Upper lobe of right lung (tissue), 1 donor: ENCODE measurements around the gene FASTKD3. TPM values are rescaled to one million over a fixed set of nuclear protein-coding genes. Genes with fewer than 3 reads are reported as not detected.

Source experiments
- ATAC-seq: fragments of 200-7000 bp; cut with Tn5 transposase; one replicate; pipeline ENCODE4 v1.9.1; 2020; ENCODE audit warnings: mild to moderate bottlenecking, moderate library complexity
- DNase-seq: peaks from one replicate; pipeline ENCODE4 v3.0.0-alpha.2; 2020
- H3K27ac ChIP-seq: fragments of 200-600 bp; one replicate; pipeline ENCODE4 v1.8.0; 2022
- H3K27me3 ChIP-seq: fragments of 200-600 bp; one replicate; pipeline ENCODE4 v1.8.0; 2022; ENCODE audit warnings: mild to moderate bottlenecking
- H3K36me3 ChIP-seq: fragments of 200-600 bp; one replicate; pipeline ENCODE4 v1.8.0; 2022
- H3K4me1 ChIP-seq: fragments of 200-600 bp; one replicate; pipeline ENCODE4 v1.8.0; 2022
- H3K4me3 ChIP-seq: fragments of 200-600 bp; one replicate; pipeline ENCODE4 v1.8.0; 2022; ENCODE audit warnings: mild to moderate bottlenecking
- H3K9me3 ChIP-seq: fragments of 200-600 bp; one replicate; pipeline ENCODE4 v1.8.0; 2022
- CTCF ChIP-seq: fragments of 200-600 bp; IDR thresholded peaks from one replicate; pipeline ENCODE4 v1.8.0; 2022; ENCODE audit warnings: antibody characterized with exemption
- intact Hi-C: fragments of 100-400 bp; cut with DNase I; formaldehyde crosslinking; loops from one replicate; pipeline ENCODE4 v1.11.0; 2022
- total RNA-seq: library from RNA; stranded (reverse); fragmentation: NEBNext Ultra II Directional; extraction: Animal tissue kit (Norgen Biotek cat#: 25700); gene quantifications from one replicate; pipeline ENCODE4 v1.2.1, GENCODE V29; 2021
- donor health status: DM: no; HTN: yes; CAD: no; lungs with severe emphysema.

FASTKD3 gene
- total RNA-seq, 1 donor from 2014 or later, result 8.0 TPM

- TF ChIP-seq CTCF, result no peak
- Histone ChIP-seq H3K4me1 (no peaks in the 10 kb centered on the region), H3K36me3 (peaks cover 100% of the 10 kb centered on the region), H3K4me3 (no peak overlapping the region), H3K27me3 (no peaks in the 10 kb centered on the region), H3K9me3 (no peaks in the 10 kb centered on the region), H3K27ac (no peak overlapping the region)
- intact Hi-C loops, result no loop called here
- DNase-seq (no peak), ATAC-seq (no peak)
These were observed 28.3 kb upstream of the FASTKD3 start for GRCh38 chr5:7897014-7897600.

- no peak for TF ChIP-seq CTCF
- H3K27ac ChIP-seq, result no peak overlapping the region
- H3K4me1 ChIP-seq, result no peaks in the 10 kb centered on the region
- peaks cover 93% of the 10 kb centered on the region for H3K36me3 ChIP-seq
- H3K27me3 ChIP-seq, result no peaks in the 10 kb centered on the region
- no peak overlapping the region for H3K4me3 ChIP-seq
- no peaks in the 10 kb centered on the region for H3K9me3 ChIP-seq
- intact Hi-C loops, result no loop called here
- no peak for DNase-seq
- no peak for ATAC-seq
These were observed 26.0 kb upstream of the FASTKD3 start for GRCh38 chr5:7894860-7895259.

- H3K9me3 ChIP-seq, result no peaks in the 10 kb centered on the region
- no peaks in the 10 kb centered on the region for H3K4me1 ChIP-seq
- DNase-seq, result no peak
- TF ChIP-seq CTCF, result no peak
- intact Hi-C loops, result no loop called here
- H3K4me3 ChIP-seq, result no peak overlapping the region
- no peak for ATAC-seq
- no peak overlapping the region for H3K27ac ChIP-seq
- peaks cover 93% of the 10 kb centered on the region for H3K36me3 ChIP-seq
- no peaks in the 10 kb centered on the region for H3K27me3 ChIP-seq
These were observed 25.6 kb upstream of the FASTKD3 start for GRCh38 chr5:7894439-7894838.

GRCh38 chr5:7888901-7889300 is 20.1 kb upstream of the FASTKD3 start:
- H3K4me1 ChIP-seq, result peaks cover 2% of the 10 kb centered on the region
- no peak for TF ChIP-seq CTCF
- no peak for ATAC-seq
- H3K9me3 ChIP-seq, result no peaks in the 10 kb centered on the region
- intact Hi-C loops, result no loop called here
- DNase-seq, result no peak
- no peak overlapping the region for H3K4me3 ChIP-seq
- no peaks in the 10 kb centered on the region for H3K27me3 ChIP-seq
- H3K36me3 ChIP-seq, result peaks cover 91% of the 10 kb centered on the region
- H3K27ac ChIP-seq, result no peak overlapping the region

- no peaks in the 10 kb centered on the region for H3K27me3 ChIP-seq
- peak; percentile 51 for TF ChIP-seq CTCF
- no peaks in the 10 kb centered on the region for H3K9me3 ChIP-seq
- H3K4me3 ChIP-seq, result no peak overlapping the region
- intact Hi-C loops, result no loop called here
- ATAC-seq, result no peak
- DNase-seq, result no peak
- H3K4me1 ChIP-seq, result peaks cover 9% of the 10 kb centered on the region
- H3K27ac ChIP-seq, result no peak overlapping the region
- peaks cover 91% of the 10 kb centered on the region for H3K36me3 ChIP-seq
These were observed 18.1 kb upstream of the FASTKD3 start for GRCh38 chr5:7886849-7887475.
